Psoas muscle (tissue), 8 donors: ENCODE results near the gene KATNBL1. TPM values are rescaled to one million over a fixed set of nuclear protein-coding genes. Genes with fewer than 3 reads are reported as not detected.

Experiments
- ATAC-seq, 4 donors: fragments of 200-7000 bp; cut with Tn5 transposase; one replicate each; pipeline ENCODE4 v1.9.1; 2020; ENCODE audit warnings: moderate library complexity in 3 of 4, mild to moderate bottlenecking in 2 of 4
- DNase-seq, 2 donors: peaks; one replicate each; pipeline ENCODE4 v3.0.0-alpha.2; 2020
- H3K27ac ChIP-seq: fragments of 200-600 bp; one replicate; pipeline ENCODE4 v1.8.0; 2022
- H3K27me3 ChIP-seq, 3 donors: fragments of 200-600 bp in 1 of 3; one replicate each; pipeline versions ENCODE4 v1.6.1 to v1.8.0; 2013 to 2022; ENCODE audit warnings: low read length in 2 of 3, mild to moderate bottlenecking in 2 of 3, moderate library complexity in 1 of 3; ENCODE audit not compliant: insufficient read depth in 3 of 3
- H3K36me3 ChIP-seq, 2 donors: fragments of 200-600 bp in 1 of 2; one replicate each; pipeline versions ENCODE4 v1.6.1 to v1.8.0; 2013 to 2022; ENCODE audit warnings: low read depth in 1 of 2, mild to moderate bottlenecking in 1 of 2, moderate library complexity in 1 of 2; ENCODE audit not compliant: insufficient read depth in 1 of 2
- H3K4me1 ChIP-seq: fragments of 200-600 bp; one replicate; pipeline ENCODE4 v1.8.0; 2022
- H3K4me3 ChIP-seq: fragments of 200-600 bp; one replicate; pipeline ENCODE4 v1.8.0; 2022; ENCODE audit warnings: mild to moderate bottlenecking
- H3K9me3 ChIP-seq: fragments of 200-600 bp; one replicate; pipeline ENCODE4 v1.8.0; 2022
- CTCF ChIP-seq: fragments of 200-600 bp; IDR thresholded peaks from one replicate; pipeline ENCODE4 v1.8.0; 2022; ENCODE audit warnings: antibody characterized with exemption
- WGBS, 3 donors: extraction: QIAGEN DNeasy Blood & Tissue Kit; methylation state at CpG; one replicate each; pipeline versions ENCODE4 v1.1.6 to v1.1.7; 2013; 5-methylcytosine and 5-hydroxymethylcytosine counted together
- intact Hi-C, 2 donors: fragments of 100-400 bp; cut with DNase I; formaldehyde crosslinking; loops; one replicate each; pipeline versions ENCODE4 v1.11.0 to v1.14.2; 2022
- polyA plus RNA-seq, 3 donors: library from polyadenylated mRNA; stranded (reverse); fragments of 200-250 nt; gene quantifications; one replicate each; pipeline ENCODE4 v1.2.3, GENCODE V29; 2013
- total RNA-seq, 4 donors: library from RNA; stranded (reverse); fragmentation: NEBNext Ultra II Directional in 2 of 4; extraction: Animal tissue kit (Norgen Biotek cat#: 25700) in 2 of 4; gene quantifications; one replicate each; pipeline versions ENCODE4 v1.2.1 to v1.2.4, GENCODE V29; 2021 to 2023
- donor health status: healthy with polysubstance abuse.
- donor health status: DM: no; HTN: no; CAD: no; lungs with moderate emphysema.
- donor health status: Bipolar disorder and iron deficiency.
- donor health status: healthy.
- donor health status: DM: yes; HTN: yes; CAD: no.
- donor health status: DM: no; HTN: no; CAD: no.
- donor health status: DM: no; HTN: no; CAD: no.
- donor health status: DM: yes; HTN: yes; CAD: no.

The KATNBL1 gene
- total and polyA plus RNA-seq, 7 donors = 10.4 to 22.3 (median 17.3) TPM

DNA sequence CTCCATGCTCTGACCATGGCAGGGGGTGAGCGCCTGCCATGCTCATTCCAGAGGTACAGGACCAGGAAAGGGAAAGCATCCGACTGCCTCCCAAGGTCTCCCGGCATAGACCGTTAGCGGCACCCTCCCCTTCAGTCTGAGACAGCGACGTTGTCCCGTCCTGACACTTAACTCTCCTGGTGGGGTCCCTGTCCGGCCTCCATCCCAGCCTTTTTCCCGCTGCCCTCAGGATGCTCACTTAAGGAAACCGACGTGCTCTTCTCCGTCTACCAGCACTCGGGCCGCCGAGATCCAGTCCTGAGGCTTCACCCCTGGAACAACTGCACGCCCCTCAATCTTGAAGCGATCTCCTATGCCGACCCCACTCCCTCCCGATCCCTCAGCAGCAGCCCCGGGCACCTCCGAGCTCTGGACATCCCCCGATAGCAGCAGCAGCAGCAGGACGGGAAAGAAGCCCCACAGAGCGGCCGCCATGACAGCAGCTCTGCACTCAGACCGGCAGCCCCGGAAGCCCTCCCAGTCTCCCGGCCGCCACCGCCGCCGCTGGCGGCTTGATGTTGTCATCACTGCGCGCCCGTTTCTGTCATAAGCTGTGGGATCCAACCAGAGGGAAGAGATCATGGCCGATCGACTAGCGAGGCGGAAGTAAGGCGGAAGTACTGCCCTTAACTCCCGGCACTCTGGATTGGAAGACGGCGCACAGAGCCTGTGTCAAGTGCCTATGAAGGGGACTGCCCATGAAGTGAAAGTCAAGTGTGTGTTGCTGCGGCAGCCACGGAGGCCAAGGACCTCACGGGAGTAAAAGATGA, 108.3 kb downstream of the KATNBL1 start, which contains the start of the genes EMC7 and PGBD4:
Gene EMC7, minus strand, starts transcription at position 497 of the 809 bp plus-strand sequence. Its CDS starts 23 bp downstream, at position 474.
Gene PGBD4, plus strand, starts transcription at position 718 of the 809 bp plus-strand sequence. CDS start 449 bp downstream, outside the sequence.
- WGBS, 3 donors = 0 to 1% (median 0%) methylated on average over 48 of the region's 48 CpGs
- intact Hi-C loops = loop anchor here (2.0 to 5.0 kb wide), 4 partner anchors 39 to 241 kb away; partner anchors contain the start of genes EMC4 (in 1 of the 2), NOP10 (in 1 of the 2) and NUTM1 (in 1 of the 2)
- peaks cover 32% of the 10 kb centered on the region for H3K4me1 ChIP-seq
- no peaks in the 10 kb centered on the region for H3K9me3 ChIP-seq
- TF ChIP-seq CTCF = no peak
- H3K27me3 ChIP-seq = no peaks in the 10 kb centered on the region
- peak within 1 kb of the TSS; percentile 93 for H3K27ac ChIP-seq
- peak within 1 kb of the TSS; percentile 93 for H3K4me3 ChIP-seq
- peak; percentile 99 to 100 (median 100) for ATAC-seq
- H3K36me3 ChIP-seq = no peaks in the 10 kb centered on the region
- DNase-seq = peak; percentile 99

DNA sequence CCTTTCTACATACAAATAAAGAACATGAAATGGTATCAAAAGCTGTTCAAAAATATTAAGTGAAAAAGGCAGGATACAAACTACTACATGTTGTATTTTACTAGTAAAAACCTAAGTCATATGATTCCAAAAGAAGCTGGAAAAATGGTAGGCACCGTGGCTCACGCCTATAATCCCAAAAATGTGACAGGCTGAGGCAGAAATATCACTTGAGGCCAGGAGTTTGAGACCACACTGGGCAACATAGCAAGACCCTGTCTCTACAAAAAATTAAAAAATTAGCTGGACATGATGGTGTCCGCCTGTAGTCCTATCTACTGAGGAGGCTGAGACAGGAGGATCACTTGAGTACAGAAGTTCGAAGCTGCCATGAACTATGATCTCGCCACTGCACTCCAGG, 110.0 kb downstream of the KATNBL1 start:
- H3K9me3 ChIP-seq = no peaks in the 10 kb centered on the region
- H3K27me3 ChIP-seq = no peaks in the 10 kb centered on the region
- intact Hi-C loops = loop anchor here (2.0 to 5.0 kb wide), 4 partner anchors 38 to 242 kb away; partner anchors contain the start of genes EMC4 (in 1 of the 2), NOP10 (in 1 of the 2) and NUTM1 (in 1 of the 2)
- WGBS, 3 donors = 94 to 98% (median 96%) methylated on average over 5 of the region's 5 CpGs
- H3K4me1 ChIP-seq = peaks cover 32% of the 10 kb centered on the region
- H3K4me3 ChIP-seq = peak overlapping the region; percentile 93
- ATAC-seq (no peak), DNase-seq (no peak)
- no peak for TF ChIP-seq CTCF
- H3K36me3 ChIP-seq = peaks cover 3 to 10% of the 10 kb centered on the region in 2 donors
- H3K27ac ChIP-seq = no peak overlapping the region

Other genes starting within 250 kb of the KATNBL1 start
- not detected for gene CHRM5, start 241.6 kb downstream of the KATNBL1 start, total RNA-seq
- under 1 TPM in 2 of 3 donors, not detected in 1; under 0.01 to 0.04 TPM for gene CHRM5, start 241.6 kb downstream of the KATNBL1 start, polyA plus RNA-seq
- gene AVEN, start 170.9 kb downstream of the KATNBL1 start, total RNA-seq = 10 to 100 TPM; 17.2 to 30.3 (median 21.6) TPM
- 10 to 100 TPM; 20.9 to 23.4 (median 22.9) TPM for gene AVEN, start 170.9 kb downstream of the KATNBL1 start, polyA plus RNA-seq
- 10 to 100 TPM; 50.4 to 82.8 (median 65.1) TPM for gene EMC7, start 108.2 kb downstream of the KATNBL1 start, total RNA-seq
- gene EMC7, start 108.2 kb downstream of the KATNBL1 start, polyA plus RNA-seq = 100 to 1,000 TPM in 2 of 3 donors, 10 to 100 TPM in 1; 99.8 to 128 (median 117) TPM
- 1 to 10 TPM; 1.4 to 2.1 (median 1.8) TPM for gene PGBD4, start 108.0 kb downstream of the KATNBL1 start, total RNA-seq
- 1 to 10 TPM in 2 of 3 donors, under 1 TPM in 1; 0.70 to 5.0 (median 1.0) TPM for gene PGBD4, start 108.0 kb downstream of the KATNBL1 start, polyA plus RNA-seq
- gene EMC4, start 14.9 kb upstream of the KATNBL1 start, total RNA-seq = 100 to 1,000 TPM in 3 of 4 donors, 10 to 100 TPM in 1; 95.8 to 120 (median 107) TPM
- 100 to 1,000 TPM; 145 to 206 (median 163) TPM for gene EMC4, start 14.9 kb upstream of the KATNBL1 start, polyA plus RNA-seq
- gene SLC12A6, start 127.7 kb upstream of the KATNBL1 start, total RNA-seq = 10 to 100 TPM in 3 of 4 donors, 1 to 10 TPM in 1; 8.7 to 22.1 (median 18.8) TPM
- 10 to 100 TPM in 1 of 3 donors, 1 to 10 TPM in 2; 2.3 to 12.3 (median 5.3) TPM for gene SLC12A6, start 127.7 kb upstream of the KATNBL1 start, polyA plus RNA-seq
- gene NOP10, start 133.0 kb upstream of the KATNBL1 start, total RNA-seq = 100 to 1,000 TPM; 123 to 146 (median 134) TPM
- gene NOP10, start 133.0 kb upstream of the KATNBL1 start, polyA plus RNA-seq = 100 to 1,000 TPM; 241 to 441 (median 274) TPM
- gene NUTM1, start 133.2 kb upstream of the KATNBL1 start, total RNA-seq = not detected
- under 1 TPM in 1 of 3 donors, not detected in 2; 0.01 TPM for gene NUTM1, start 133.2 kb upstream of the KATNBL1 start, polyA plus RNA-seq
- gene LPCAT4, start 157.1 kb upstream of the KATNBL1 start, total RNA-seq = 10 to 100 TPM in 2 of 4 donors, 1 to 10 TPM in 2; 8.4 to 13.1 (median 10.2) TPM
- gene LPCAT4, start 157.1 kb upstream of the KATNBL1 start, polyA plus RNA-seq = 1 to 10 TPM; 6.7 to 8.5 (median 7.7) TPM
- gene GOLGA8A, start 227.7 kb upstream of the KATNBL1 start, total RNA-seq = 10 to 100 TPM in 1 of 4 donors, 1 to 10 TPM in 3; 5.3 to 17.8 (median 7.0) TPM
- 10 to 100 TPM in 1 of 3 donors, 1 to 10 TPM in 2; 3.5 to 12.2 (median 6.8) TPM for gene GOLGA8A, start 227.7 kb upstream of the KATNBL1 start, polyA plus RNA-seq